HG03378 (cell line): ENCODE measurements around the gene TUBA3C.
"Not testable (repeated sequence)": the region's sequence is repeated elsewhere in the genome, so short reads cannot be mapped to it uniquely, and the experiment has no call there.

Experiments used
- ATAC-seq: cut with Tn5 transposase; IDR thresholded peaks from one replicate; pipeline ENCODE4 v1.9.1; 2021; ENCODE audit warnings: mild to moderate bottlenecking, moderate library complexity; ENCODE audit not compliant: unreplicated experiment

Gene TUBA3C

GRCh38 chr13:19181621-19182485 lies at the start of gene TUBA3C:
TUBA3C (minus strand) TSS chr13:19181824; CDS start chr13:19181747, 77 bp downstream.
- no peak for ATAC-seq

DNA sequence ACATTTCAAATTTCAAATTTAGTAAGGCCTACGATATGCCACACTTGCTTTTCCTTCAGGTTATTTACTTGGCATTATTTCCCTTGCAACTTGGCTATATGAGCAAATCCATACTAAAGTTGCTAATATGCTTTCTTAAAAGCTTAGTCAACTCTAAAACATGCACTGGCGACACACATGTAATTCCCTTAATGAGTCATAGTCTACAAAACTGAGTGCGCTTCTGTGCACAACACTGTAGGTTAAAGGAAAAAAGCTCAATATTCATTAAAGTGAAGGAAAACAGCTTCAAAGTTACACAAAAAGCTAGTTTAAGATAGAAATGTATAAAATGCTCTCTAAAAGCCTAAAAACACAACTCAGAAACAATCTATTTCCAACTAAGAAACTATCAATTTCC lies 25.8 kb upstream of the TUBA3C start:
- not testable (repeated sequence) for ATAC-seq

DNA sequence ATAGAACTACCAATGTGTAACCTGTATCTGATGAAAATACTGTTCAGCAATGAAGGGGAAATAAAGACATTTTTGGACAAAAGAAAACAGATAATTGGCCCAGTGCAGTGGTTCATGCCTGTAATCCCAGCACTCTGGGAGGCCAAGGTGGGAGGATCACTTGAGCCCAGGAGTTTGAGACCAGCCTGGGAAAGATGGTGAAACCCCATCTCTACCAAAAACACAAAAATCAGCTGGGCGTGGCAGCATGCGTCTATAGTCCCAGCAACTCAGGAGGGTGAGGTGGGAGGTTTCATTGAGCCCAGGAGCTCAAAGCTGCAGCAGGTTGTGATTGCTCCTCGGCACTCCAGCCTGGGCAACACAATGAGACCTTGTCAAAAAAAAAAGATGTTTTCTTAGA lies 11.0 kb upstream of the TUBA3C start:
- not testable (repeated sequence) for ATAC-seq

DNA sequence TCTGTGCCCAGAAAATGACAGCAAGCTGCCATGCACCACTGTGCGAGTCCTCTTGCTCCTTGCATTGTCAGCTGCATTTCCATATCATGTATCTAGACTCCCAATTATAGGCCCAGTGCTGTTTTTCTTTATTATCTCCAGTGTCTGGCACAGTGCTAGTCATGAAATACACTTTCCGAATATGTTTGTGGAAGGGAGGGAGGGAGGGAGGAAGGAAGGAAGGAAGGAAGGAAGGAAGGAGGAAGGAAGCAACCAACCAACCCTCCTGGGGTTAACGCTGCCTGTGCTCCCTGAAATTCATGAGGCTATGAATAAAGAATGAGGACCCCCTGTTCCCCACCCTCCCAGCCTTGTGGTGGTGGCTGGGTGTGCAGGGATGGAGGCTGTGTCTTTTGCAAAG lies 8.3 kb upstream of the TUBA3C start:
- not testable (repeated sequence) for ATAC-seq

GRCh38 chr13:19189368-19189767 lies 7.7 kb upstream of the TUBA3C start:
- ATAC-seq = not testable (repeated sequence)

DNA sequence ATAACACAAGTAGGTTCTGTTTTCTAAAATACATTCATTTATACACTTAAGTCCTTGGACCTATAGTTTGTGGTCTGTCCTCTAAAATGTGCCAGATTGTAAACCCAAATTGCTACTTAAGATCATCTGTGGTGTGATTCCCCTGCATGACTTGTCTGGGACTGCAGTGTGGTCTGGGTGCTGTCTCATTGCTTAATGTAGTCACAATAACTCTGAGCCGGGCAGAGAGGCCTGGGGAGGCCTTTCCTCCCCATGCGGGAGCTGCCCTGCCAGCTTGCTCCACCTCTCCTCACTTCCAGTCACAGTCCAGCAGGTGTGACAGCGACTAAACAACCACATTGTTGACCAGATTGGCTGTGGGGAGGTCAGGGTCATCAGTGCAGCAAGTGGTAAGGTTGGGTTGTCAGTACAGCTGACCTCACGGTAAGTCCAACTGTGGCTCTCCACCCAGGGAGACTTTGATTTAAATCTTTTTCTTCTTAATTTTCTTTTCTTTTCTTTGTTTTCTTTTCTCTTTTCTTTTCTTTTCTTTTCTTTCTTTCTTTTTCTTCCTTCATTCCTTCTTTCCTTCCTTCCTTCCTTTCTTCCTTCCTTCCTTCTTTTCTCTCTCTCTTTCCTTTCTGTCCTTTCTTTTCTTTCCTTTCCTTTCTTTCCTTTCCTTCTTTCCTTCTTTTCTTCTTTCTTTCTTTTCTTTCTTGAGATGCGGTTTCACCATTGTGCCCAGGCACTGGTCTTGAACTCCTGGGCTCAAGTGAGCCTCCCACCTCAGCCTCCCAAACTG lies 4.4 kb upstream of the TUBA3C start:
- peak; percentile 46 for ATAC-seq

DNA sequence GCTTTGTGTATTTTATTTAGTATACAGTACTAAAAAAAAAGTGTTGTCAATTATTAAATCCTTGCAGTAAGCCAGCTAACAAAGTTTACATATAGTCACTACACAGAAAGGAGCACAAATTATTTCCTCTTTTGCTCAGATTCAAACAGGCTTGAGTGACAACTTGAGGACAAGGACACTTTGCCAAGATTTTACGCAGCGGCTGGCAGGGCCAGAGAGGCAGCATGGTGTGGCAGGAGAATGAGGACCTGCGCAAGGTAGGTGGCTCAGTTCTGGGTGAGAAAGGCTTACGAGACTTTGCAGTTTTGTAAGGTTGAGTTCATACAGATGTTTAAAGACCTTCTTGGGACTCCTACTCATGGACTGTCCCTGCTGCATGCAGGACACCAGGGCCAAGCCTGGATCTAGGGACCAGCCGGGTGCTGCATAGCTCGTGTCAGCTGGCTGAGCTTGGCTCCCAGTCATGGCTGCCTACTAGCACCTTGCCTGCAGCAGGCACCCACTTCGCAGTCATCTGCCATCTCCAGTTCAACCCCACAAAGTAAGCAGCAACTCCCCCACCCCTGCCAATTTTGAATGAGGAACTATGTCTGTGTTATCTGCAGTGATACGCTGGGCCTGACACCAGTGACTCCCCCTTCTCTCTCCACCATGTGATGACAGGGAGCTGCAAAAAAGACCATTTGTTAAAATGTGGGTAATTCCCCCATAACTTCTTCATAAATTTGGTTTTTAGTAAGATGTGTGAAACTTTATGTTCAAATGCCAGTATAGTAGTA lies 3.7 kb upstream of the TUBA3C start:
- ATAC-seq = no peak

DNA sequence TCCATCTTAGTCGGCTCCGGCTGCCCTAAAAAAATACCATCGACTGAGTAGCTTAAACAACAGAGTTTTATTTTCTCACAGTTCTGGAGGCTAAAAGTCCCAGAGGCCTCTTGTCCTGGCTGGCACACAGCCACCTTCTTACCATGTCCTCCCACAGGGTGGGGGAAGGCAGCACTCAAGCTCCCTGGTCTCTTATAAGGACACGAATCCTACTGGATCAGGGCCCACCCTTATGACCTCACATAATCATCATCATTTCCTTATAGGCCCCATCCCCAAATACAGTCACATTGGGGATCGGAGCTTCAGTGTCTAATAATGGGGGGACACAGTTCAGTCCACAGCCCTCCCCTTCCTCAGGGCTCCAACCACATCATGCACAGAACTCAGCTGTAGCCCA lies 2.6 kb upstream of the TUBA3C start:
- no peak for ATAC-seq

DNA sequence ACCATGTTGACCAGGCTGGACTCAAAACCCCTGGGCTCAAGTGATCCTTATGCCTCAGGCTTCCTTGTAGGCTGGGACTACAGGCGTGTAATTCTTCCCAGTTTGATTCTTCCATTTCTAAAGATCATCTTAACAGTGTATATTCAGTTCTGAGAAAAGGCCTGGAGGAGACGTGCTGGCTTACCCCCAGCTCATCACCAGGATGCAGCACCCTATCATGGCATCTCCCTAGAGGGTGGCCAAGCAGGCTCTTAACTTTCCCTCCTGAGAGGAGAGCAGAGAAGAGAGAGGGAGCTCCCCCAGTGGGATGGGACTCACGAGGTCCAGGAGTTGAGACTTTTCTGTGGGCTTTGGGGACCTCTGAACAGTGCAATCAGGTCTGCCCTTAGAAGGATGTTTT lies 2.1 kb upstream of the TUBA3C start:
- ATAC-seq = no peak

DNA sequence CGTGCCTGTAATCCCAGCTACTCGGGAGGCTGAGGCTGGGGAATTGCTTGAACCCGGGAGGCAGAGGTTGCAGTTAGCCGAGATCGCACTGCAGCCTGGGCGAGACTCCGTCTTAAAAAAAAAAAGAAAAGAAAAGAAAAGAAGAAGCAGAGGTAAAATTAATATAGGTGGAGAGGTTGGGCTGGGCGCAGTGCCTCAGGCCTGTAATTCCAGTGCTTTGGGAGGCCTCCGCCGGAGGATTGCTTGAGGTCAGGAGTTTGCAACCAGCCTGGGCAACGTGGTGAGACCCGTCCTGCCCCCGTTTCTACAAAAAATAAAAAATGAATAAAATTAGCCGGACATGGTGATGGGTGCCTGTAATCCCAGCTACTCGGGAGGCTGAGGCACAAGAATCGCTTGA lies 912 bp upstream of the TUBA3C start:
- ATAC-seq = no peak

GRCh38 chr13:19181021-19181620 lies 503 bp downstream of the TUBA3C start:
- ATAC-seq = no peak

- no peak for ATAC-seq
Observed at GRCh38 chr13:19179916-19180315, 1.7 kb downstream of the TUBA3C start.

GRCh38 chr13:19178901-19179593 lies 2.6 kb downstream of the TUBA3C start:
- ATAC-seq = no peak

DNA sequence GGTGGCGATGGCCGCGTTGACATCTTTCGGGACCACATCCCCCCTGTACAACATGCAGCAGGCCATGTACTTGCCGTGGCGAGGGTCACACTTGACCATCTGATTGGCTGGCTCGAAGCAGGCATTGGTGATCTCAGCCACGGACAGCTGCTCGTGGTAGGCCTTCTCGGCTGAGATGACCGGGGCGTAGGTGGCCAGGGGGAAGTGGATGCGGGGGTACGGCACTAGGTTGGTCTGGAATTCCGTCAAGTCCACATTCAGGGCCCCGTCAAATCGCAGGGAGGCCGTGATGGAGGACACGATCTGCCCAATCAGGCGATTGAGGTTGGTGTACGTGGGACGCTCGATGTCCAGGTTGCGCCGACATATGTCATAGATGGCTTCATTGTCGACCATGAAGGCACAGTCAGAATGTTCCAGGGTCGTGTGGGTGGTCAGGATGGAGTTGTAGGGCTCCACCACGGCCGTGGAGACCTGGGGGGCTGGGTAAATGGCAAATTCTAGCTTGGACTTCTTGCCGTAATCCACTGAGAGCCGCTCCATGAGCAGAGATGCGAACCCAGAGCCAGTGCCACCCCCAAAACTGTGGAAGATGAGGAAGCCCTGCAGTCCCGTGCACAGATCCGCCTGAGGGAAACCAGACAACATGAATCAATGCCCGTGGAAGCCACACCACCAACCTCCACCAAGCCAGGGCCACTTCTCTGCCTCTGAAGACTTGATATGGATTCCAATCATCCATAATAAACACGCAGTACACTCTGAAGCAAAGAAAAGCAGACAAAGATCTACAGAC lies 4.4 kb downstream of the TUBA3C start:
- not testable (repeated sequence) for ATAC-seq

- no peak for ATAC-seq
Observed at GRCh38 chr13:19173752-19174151, 7.9 kb downstream of the TUBA3C start.

- ATAC-seq = no peak
Observed at GRCh38 chr13:19172647-19173030, 9.0 kb downstream of the TUBA3C start.

GRCh38 chr13:19172007-19172646 lies 9.5 kb downstream of the TUBA3C start:
- ATAC-seq = no peak

- ATAC-seq = no peak
Observed at GRCh38 chr13:19171563-19171962, 10.1 kb downstream of the TUBA3C start.

DNA sequence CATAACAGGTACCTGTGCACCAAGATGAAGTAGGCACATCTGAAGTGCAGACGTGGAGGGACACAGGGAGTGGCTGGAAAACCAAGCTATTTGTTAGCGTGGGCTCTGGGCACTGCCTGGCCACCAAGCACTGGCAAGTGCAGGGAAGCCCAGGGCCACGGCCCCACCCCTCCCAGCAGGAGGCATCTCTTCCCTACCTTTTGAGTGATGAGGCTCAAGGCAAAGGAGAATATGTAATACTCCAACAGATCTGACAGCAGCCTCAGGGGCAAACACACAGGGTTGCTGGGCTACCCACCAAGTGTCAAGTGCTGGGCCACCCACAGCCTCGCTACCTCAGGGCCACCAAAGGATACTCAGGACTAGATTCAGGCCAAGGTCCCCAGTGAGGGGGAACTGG lies 11.6 kb downstream of the TUBA3C start:
- no peak for ATAC-seq
